ENCODE results near the gene RPSA.
"Not testable (repeated sequence)": the region's sequence is repeated elsewhere in the genome, so short reads cannot be mapped to it uniquely, and the experiment has no call there.

Gene RPSA

GRCh38 chr3:39390181-39390580, 16.3 kb upstream of the RPSA start:
- DNase-seq = no peak

GRCh38 chr3:39396690-39397089, 9.8 kb upstream of the RPSA start:
- DNase-seq = no peak

- DNase-seq = no peak
These were observed 7.8 kb upstream of the RPSA start for GRCh38 chr3:39398700-39399099.

GRCh38 chr3:39401983-39402382, 4.5 kb upstream of the RPSA start:
- DNase-seq = no peak

- no peak for DNase-seq
These were observed 1.4 kb upstream of the RPSA start for GRCh38 chr3:39404943-39405686.

- DNase-seq = no peak
These were observed 693 bp upstream of the RPSA start for GRCh38 chr3:39405687-39406367.

- no peak for DNase-seq
These were observed 724 bp downstream of the RPSA start for GRCh38 chr3:39407259-39407629.

GRCh38 chr3:39407773-39408492, 1.4 kb downstream of the RPSA start:
- DNase-seq = no peak

GRCh38 chr3:39408493-39409372, 2.2 kb downstream of the RPSA start:
- DNase-seq = no peak

- no peak for DNase-seq
These were observed 3.1 kb downstream of the RPSA start for GRCh38 chr3:39409514-39410136.

- no peak for DNase-seq
These were observed 4.4 kb downstream of the RPSA start for GRCh38 chr3:39410893-39411292.

- no peak for DNase-seq
These were observed 6.2 kb downstream of the RPSA start for GRCh38 chr3:39412668-39413260.

GRCh38 chr3:39413691-39414420, 7.3 kb downstream of the RPSA start:
- DNase-seq = no peak

GRCh38 chr3:39414421-39414907, 7.9 kb downstream of the RPSA start:
- no peak for DNase-seq

- not testable (repeated sequence) for DNase-seq
These were observed 8.8 kb downstream of the RPSA start for GRCh38 chr3:39415302-39415701.

GRCh38 chr3:39415983-39416382, 9.5 kb downstream of the RPSA start:
- DNase-seq = no peak

- not testable (repeated sequence) for DNase-seq
These were observed 10.5 kb downstream of the RPSA start for GRCh38 chr3:39416998-39417397.

GRCh38 chr3:39418556-39419225, 12.2 kb downstream of the RPSA start:
- DNase-seq = not testable (repeated sequence)

- DNase-seq = no peak
These were observed 13.3 kb downstream of the RPSA start for GRCh38 chr3:39419742-39420315.

- no peak for DNase-seq
These were observed 14.0 kb downstream of the RPSA start for GRCh38 chr3:39420543-39420942.

All from NCI-H526 (cell line).